ENCODE measurements around the gene NTHL1.

NTHL1 gene

DNA sequence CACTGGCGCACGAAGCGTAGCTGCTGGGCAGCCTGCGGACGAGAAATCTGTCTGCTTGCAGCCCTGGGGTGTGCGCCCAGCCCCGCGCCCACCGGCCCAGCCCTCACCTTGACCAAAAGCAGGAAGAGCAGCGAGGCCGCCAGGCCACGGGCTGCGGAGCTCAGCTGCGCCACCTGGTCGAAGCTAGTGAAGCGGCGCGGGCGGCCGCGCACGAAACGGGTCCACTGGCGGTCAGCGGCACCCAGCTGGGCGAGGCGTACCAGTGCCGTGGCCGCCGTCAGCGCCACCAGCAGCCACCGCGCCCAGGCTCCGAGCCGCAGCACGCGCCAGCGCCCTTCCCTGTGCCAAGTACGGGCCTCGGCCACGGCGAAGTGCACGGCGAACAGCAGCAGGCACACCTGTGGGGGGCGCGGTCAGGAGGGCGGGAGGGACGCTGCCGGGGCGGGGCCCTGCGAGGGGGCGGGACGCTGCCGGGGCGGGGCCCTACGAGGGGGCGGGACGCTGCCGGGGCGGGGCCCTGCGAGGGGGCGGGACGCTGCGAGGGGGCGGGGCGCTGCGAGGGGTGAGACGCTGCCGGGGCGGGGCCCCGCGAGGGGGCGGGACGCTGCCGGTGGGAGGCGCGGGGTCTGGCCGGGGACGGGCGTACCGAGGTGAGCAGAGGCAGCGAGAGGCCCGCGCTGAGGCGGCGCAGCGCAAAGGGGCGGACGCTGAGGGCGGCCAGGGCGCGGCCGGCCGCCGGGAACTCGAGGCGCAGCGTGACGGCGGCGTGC lies 43.3 kb upstream of the NTHL1 start:
- Histone ChIP-seq H2BK5ac (ENCODE audit: low read depth, low read length, poor library complexity) (no peak overlapping the region), H3K4me3 (ENCODE audit: low read depth, low read length) (peak overlapping the region; percentile 77), H3K14ac (ENCODE audit: low read length) (peak overlapping the region; percentile 68), H4K91ac (ENCODE audit: low read depth, low read length) (peak overlapping the region; percentile 38), H2BK12ac (ENCODE audit: low read length) (no peak overlapping the region), H3K4me2 (ENCODE audit: low read length) (peak overlapping the region; percentile 97), H4K8ac (ENCODE audit: low read depth, low read length) (peak overlapping the region; percentile 64), H3K79me1 (ENCODE audit: low read length) (peaks cover 3% of the 10 kb centered on the region), H3K9ac (ENCODE audit: low read length) (no peak overlapping the region), H3K27ac (ENCODE audit: low read depth, low read length) (no peak overlapping the region), H3K4ac (ENCODE audit: low read depth, low read length) (no peak overlapping the region), H2AK5ac (ENCODE audit: low read length) (no peak overlapping the region), H4K12ac (ENCODE audit: low read depth, low read length) (peak overlapping the region; percentile 51), H3K79me2 (ENCODE audit: control insufficient read depth, insufficient read depth, low read length, poor library complexity) (no peaks in the 10 kb centered on the region), H3K4me1 (ENCODE audit: control insufficient read depth in 1 of 2, insufficient read depth in 2 of 2, low read length in 2 of 2) (peaks cover 7 to 14% of the 10 kb centered on the region in 2 experiments), H3K27me3 (ENCODE audit: insufficient read depth, low read length) (no peaks in the 10 kb centered on the region), H3K23ac (ENCODE audit: low read length) (no peak overlapping the region), H3K9me3 (ENCODE audit: insufficient read depth, low read depth, low read length) (peaks cover 3% of the 10 kb centered on the region), H2AFZ (ENCODE audit: insufficient read depth, low read length, poor library complexity) (peak overlapping the region; percentile 41), H3K18ac (ENCODE audit: low read length) (peak overlapping the region; percentile 13), H2BK120ac (ENCODE audit: insufficient read depth, low read length, poor library complexity) (no peak overlapping the region), H3K36me3 (ENCODE audit: control insufficient read depth in 1 of 2, insufficient read depth in 2 of 2, low read length in 2 of 2) (peaks cover 68 to 74% of the 10 kb centered on the region in 2 experiments)
- WGBS (ENCODE audit: extremely low coverage, insufficient coverage, insufficient read length), result no CpG with 5 or more reads among the region's 101 CpGs
- peak; percentile 76 for DNase-seq

DNA sequence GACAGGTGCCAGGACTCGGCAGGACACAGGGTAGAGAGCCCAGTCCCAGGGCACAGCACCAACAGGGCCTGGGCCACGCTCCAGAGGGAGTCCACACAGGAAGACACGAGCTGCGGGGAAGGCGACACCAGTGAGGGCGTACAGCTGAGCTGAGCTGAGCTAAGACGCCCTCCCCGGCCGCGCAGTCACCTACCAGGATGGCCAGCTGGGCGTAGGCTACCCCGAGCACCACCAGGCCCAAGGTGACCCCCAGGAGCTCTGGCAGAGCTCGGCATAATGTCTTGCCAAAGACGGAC lies 42.8 kb upstream of the NTHL1 start:
- no peak overlapping the region for H2AFZ ChIP-seq (ENCODE audit: insufficient read depth, low read length, poor library complexity)
- H3K23ac ChIP-seq (ENCODE audit: low read length), result no peak overlapping the region
- H3K4ac ChIP-seq (ENCODE audit: low read depth, low read length), result no peak overlapping the region
- H2BK5ac ChIP-seq (ENCODE audit: low read depth, low read length, poor library complexity), result no peak overlapping the region
- H4K12ac ChIP-seq (ENCODE audit: low read depth, low read length), result peak overlapping the region; percentile 6
- H3K79me2 ChIP-seq (ENCODE audit: control insufficient read depth, insufficient read depth, low read length, poor library complexity), result no peaks in the 10 kb centered on the region
- DNase-seq, result no peak
- peaks cover 68 to 71% of the 10 kb centered on the region in 2 experiments for H3K36me3 ChIP-seq (ENCODE audit: control insufficient read depth in 1 of 2, insufficient read depth in 2 of 2, low read length in 2 of 2)
- H2AK5ac ChIP-seq (ENCODE audit: low read length), result peak overlapping the region; percentile 8
- no peak overlapping the region for H3K9ac ChIP-seq (ENCODE audit: low read length)
- no peak overlapping the region for H3K14ac ChIP-seq (ENCODE audit: low read length)
- H3K79me1 ChIP-seq (ENCODE audit: low read length), result peaks cover 3% of the 10 kb centered on the region
- peak overlapping the region; percentile 5 for H3K4me3 ChIP-seq (ENCODE audit: low read depth, low read length)
- no peaks in the 10 kb centered on the region for H3K27me3 ChIP-seq (ENCODE audit: insufficient read depth, low read length)
- H3K9me3 ChIP-seq (ENCODE audit: insufficient read depth, low read depth, low read length), result peaks cover 3% of the 10 kb centered on the region
- peak overlapping the region; percentile 8 for H4K8ac ChIP-seq (ENCODE audit: low read depth, low read length)
- H3K4me1 ChIP-seq (ENCODE audit: control insufficient read depth in 1 of 2, insufficient read depth in 2 of 2, low read length in 2 of 2), result peaks cover 7 to 14% of the 10 kb centered on the region in 2 experiments
- peak overlapping the region; percentile 97 for H3K4me2 ChIP-seq (ENCODE audit: low read length)
- H2BK120ac ChIP-seq (ENCODE audit: insufficient read depth, low read length, poor library complexity), result no peak overlapping the region
- no peak overlapping the region for H2BK12ac ChIP-seq (ENCODE audit: low read length)
- H3K18ac ChIP-seq (ENCODE audit: low read length), result no peak overlapping the region
- no peak overlapping the region for H3K27ac ChIP-seq (ENCODE audit: low read depth, low read length)
- H4K91ac ChIP-seq (ENCODE audit: low read depth, low read length), result peak overlapping the region; percentile 1
- WGBS (ENCODE audit: extremely low coverage, insufficient coverage, insufficient read length), result no CpG with 5 or more reads among the region's 14 CpGs

DNA sequence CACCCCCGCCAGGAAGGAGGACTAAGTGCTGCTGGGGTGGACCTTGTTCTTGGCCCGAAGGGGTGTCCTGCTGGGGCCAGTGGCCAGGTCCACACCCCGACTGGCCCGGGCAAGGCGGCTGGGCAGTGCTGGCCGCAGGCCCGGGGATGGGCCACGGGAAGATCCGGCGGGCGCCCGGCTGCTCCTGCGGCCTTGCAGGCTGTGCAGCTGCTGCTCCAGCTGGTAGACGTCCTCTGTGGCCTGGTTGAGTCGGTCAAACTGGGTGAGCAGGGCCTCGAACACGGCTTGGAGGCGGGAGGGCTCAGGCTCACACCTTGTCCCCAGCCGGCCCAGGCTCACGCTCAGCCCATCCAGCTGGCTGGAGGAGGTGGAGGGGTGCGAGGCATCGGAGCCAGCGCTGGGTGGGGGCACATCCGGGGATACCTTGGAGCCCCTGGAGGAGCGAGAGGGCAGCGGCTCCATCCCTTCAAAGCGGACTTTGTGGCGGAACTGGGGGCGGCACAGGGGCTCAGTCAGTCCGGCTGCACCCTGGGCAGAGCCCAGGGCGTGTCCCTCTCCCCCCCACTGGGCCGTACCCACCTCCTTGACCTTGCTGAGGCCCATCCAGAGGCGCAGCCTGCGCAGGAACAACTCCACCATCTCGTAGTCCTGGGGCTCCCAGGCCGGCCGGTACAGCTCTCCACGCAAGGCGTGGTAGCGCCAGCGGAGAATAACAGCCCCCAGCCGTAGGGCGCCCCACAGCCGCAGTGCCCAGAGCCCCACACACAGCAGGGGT lies 42.3 kb upstream of the NTHL1 start:
- no peak overlapping the region for H3K4me2 ChIP-seq (ENCODE audit: low read length)
- H3K36me3 ChIP-seq (ENCODE audit: control insufficient read depth in 1 of 2, insufficient read depth in 2 of 2, low read length in 2 of 2), result peaks cover 71 to 73% of the 10 kb centered on the region in 2 experiments
- H3K27ac ChIP-seq (ENCODE audit: low read depth, low read length), result no peak overlapping the region
- H2BK5ac ChIP-seq (ENCODE audit: low read depth, low read length, poor library complexity), result no peak overlapping the region
- H3K4me1 ChIP-seq (ENCODE audit: control insufficient read depth in 1 of 2, insufficient read depth in 2 of 2, low read length in 2 of 2), result peaks cover 7 to 14% of the 10 kb centered on the region in 2 experiments
- peak overlapping the region; percentile 1 for H4K91ac ChIP-seq (ENCODE audit: low read depth, low read length)
- H3K79me1 ChIP-seq (ENCODE audit: low read length), result peaks cover 3% of the 10 kb centered on the region
- no peaks in the 10 kb centered on the region for H3K27me3 ChIP-seq (ENCODE audit: insufficient read depth, low read length)
- WGBS (ENCODE audit: extremely low coverage, insufficient coverage, insufficient read length), result no CpG with 5 or more reads among the region's 44 CpGs
- peaks cover 3% of the 10 kb centered on the region for H3K9me3 ChIP-seq (ENCODE audit: insufficient read depth, low read depth, low read length)
- no peak overlapping the region for H2BK120ac ChIP-seq (ENCODE audit: insufficient read depth, low read length, poor library complexity)
- H3K14ac ChIP-seq (ENCODE audit: low read length), result no peak overlapping the region
- peak overlapping the region; percentile 6 for H4K12ac ChIP-seq (ENCODE audit: low read depth, low read length)
- H2AK5ac ChIP-seq (ENCODE audit: low read length), result peak overlapping the region; percentile 8
- H3K79me2 ChIP-seq (ENCODE audit: control insufficient read depth, insufficient read depth, low read length, poor library complexity), result no peaks in the 10 kb centered on the region
- H2BK12ac ChIP-seq (ENCODE audit: low read length), result no peak overlapping the region
- H3K9ac ChIP-seq (ENCODE audit: low read length), result no peak overlapping the region
- peak overlapping the region; percentile 5 for H3K4me3 ChIP-seq (ENCODE audit: low read depth, low read length)
- H2AFZ ChIP-seq (ENCODE audit: insufficient read depth, low read length, poor library complexity), result no peak overlapping the region
- H3K4ac ChIP-seq (ENCODE audit: low read depth, low read length), result no peak overlapping the region
- H3K23ac ChIP-seq (ENCODE audit: low read length), result no peak overlapping the region
- H4K8ac ChIP-seq (ENCODE audit: low read depth, low read length), result no peak overlapping the region
- no peak for DNase-seq
- no peak overlapping the region for H3K18ac ChIP-seq (ENCODE audit: low read length)

- peaks cover 3% of the 10 kb centered on the region for H3K9me3 ChIP-seq (ENCODE audit: insufficient read depth, low read depth, low read length)
- no peak overlapping the region for H4K8ac ChIP-seq (ENCODE audit: low read depth, low read length)
- peak overlapping the region; percentile 21 for H3K4me3 ChIP-seq (ENCODE audit: low read depth, low read length)
- H4K12ac ChIP-seq (ENCODE audit: low read depth, low read length), result no peak overlapping the region
- no peak overlapping the region for H3K18ac ChIP-seq (ENCODE audit: low read length)
- H3K14ac ChIP-seq (ENCODE audit: low read length), result no peak overlapping the region
- H3K36me3 ChIP-seq (ENCODE audit: control insufficient read depth in 1 of 2, insufficient read depth in 2 of 2, low read length in 2 of 2), result peaks cover 73 to 80% of the 10 kb centered on the region in 2 experiments
- H3K4ac ChIP-seq (ENCODE audit: low read depth, low read length), result no peak overlapping the region
- H4K91ac ChIP-seq (ENCODE audit: low read depth, low read length), result no peak overlapping the region
- H2AK5ac ChIP-seq (ENCODE audit: low read length), result no peak overlapping the region
- no CpG with 5 or more reads among the region's 20 CpGs for WGBS (ENCODE audit: extremely low coverage, insufficient coverage, insufficient read length)
- no peak overlapping the region for H2BK5ac ChIP-seq (ENCODE audit: low read depth, low read length, poor library complexity)
- H3K27ac ChIP-seq (ENCODE audit: low read depth, low read length), result no peak overlapping the region
- no peaks in the 10 kb centered on the region for H3K27me3 ChIP-seq (ENCODE audit: insufficient read depth, low read length)
- peaks cover 7 to 14% of the 10 kb centered on the region in 2 experiments for H3K4me1 ChIP-seq (ENCODE audit: control insufficient read depth in 1 of 2, insufficient read depth in 2 of 2, low read length in 2 of 2)
- peaks cover 3% of the 10 kb centered on the region for H3K79me1 ChIP-seq (ENCODE audit: low read length)
- H2AFZ ChIP-seq (ENCODE audit: insufficient read depth, low read length, poor library complexity), result no peak overlapping the region
- H3K9ac ChIP-seq (ENCODE audit: low read length), result no peak overlapping the region
- H3K79me2 ChIP-seq (ENCODE audit: control insufficient read depth, insufficient read depth, low read length, poor library complexity), result no peaks in the 10 kb centered on the region
- H3K23ac ChIP-seq (ENCODE audit: low read length), result no peak overlapping the region
- H2BK12ac ChIP-seq (ENCODE audit: low read length), result no peak overlapping the region
- DNase-seq, result no peak
- no peak overlapping the region for H2BK120ac ChIP-seq (ENCODE audit: insufficient read depth, low read length, poor library complexity)
- no peak overlapping the region for H3K4me2 ChIP-seq (ENCODE audit: low read length)
Measured at GRCh38 chr16:2088759-2089358, 41.2 kb upstream of the NTHL1 start.

Data from trophoblast cell (in vitro differentiated cells and primary cell).